Naive B cell (primary cell): ENCODE measurements around the gene BRINP3. TPM values are rescaled to one million over a fixed set of nuclear protein-coding genes. Genes with fewer than 3 reads are reported as not detected.
"Not testable (repeated sequence)": the region's sequence is repeated elsewhere in the genome, so short reads cannot be mapped to it uniquely, and the experiment has no call there.

ENCODE experiments used
- ATAC-seq, 2 donors: fragments of 150-1000 bp; cut with Tn5 transposase; 2 replicates each; pipeline ENCODE4 v1.10.0; 2021; ENCODE audit warnings: low read depth in 2 of 2, mild to moderate bottlenecking in 2 of 2, moderate library complexity in 2 of 2
- DNase-seq: peaks from one replicate; pipeline ENCODE4 v3.0.0; 2022
- H3K27ac Mint-ChIP-seq, 6 donors: one replicate each; pipeline ENCODE4 v1.8.0; 2020 to 2022; ENCODE audit warnings: mild to moderate bottlenecking in 6 of 6, mixed read lengths in 6 of 6, moderate library complexity in 5 of 6, inconsistent platforms in 2 of 6
- H3K27me3 Mint-ChIP-seq, 3 donors: one replicate each; pipeline ENCODE4 v1.8.0; 2021 to 2022; ENCODE audit warnings: mixed read lengths in 3 of 3, mild to moderate bottlenecking in 1 of 3
- H3K36me3 Mint-ChIP-seq, 2 donors: one replicate each; pipeline ENCODE4 v1.8.0; 2020 to 2022; ENCODE audit warnings: mixed read lengths in 2 of 2, inconsistent platforms in 1 of 2, mild to moderate bottlenecking in 1 of 2
- H3K4me1 Mint-ChIP-seq, 3 donors: one replicate each; pipeline ENCODE4 v1.8.0; 2020 to 2022; ENCODE audit warnings: mixed read lengths in 3 of 3, inconsistent platforms in 1 of 3, mild to moderate bottlenecking in 1 of 3, moderate library complexity in 1 of 3
- H3K4me3 Mint-ChIP-seq, 8 donors: one replicate each; pipeline ENCODE4 v1.8.0; 2020 to 2022; ENCODE audit warnings: mild to moderate bottlenecking in 8 of 8, mixed read lengths in 8 of 8, moderate library complexity in 8 of 8, inconsistent platforms in 2 of 8
- H3K9me3 Mint-ChIP-seq, 7 donors: one replicate each; pipeline ENCODE4 v1.8.0; 2020 to 2022; ENCODE audit warnings: mixed read lengths in 7 of 7, mild to moderate bottlenecking in 5 of 7, inconsistent platforms in 2 of 7, moderate library complexity in 1 of 7
- polyA plus RNA-seq, 6 donors: library from polyadenylated mRNA; unstranded; fragments of 300-500 nt; fragmentation: Illumina TruSeq; gene quantifications; one replicate each; pipeline ENCODE4 v1.2.3, GENCODE V29; 2021; ENCODE audit warnings: low read depth in 6 of 6

BRINP3 gene
- polyA plus RNA-seq, 6 donors from 2014 or later, result not detected

DNA sequence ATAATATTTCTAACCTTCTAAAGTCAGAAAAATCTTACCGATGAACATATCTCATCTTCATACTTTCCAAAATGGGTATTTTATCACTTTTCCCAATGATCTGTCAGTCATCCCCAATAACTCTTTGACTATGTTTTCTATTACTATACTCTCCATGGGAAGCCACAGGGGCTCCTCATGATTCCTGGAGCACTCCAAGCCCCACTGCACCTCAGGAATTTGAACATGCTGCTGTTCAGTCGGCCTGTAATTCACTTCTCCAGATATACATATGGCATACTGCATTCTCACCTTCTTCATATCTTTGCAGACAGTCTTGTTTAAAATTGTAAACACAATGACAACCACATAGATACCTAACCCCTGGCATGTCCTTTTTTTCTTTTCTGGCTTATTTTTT is 333.0 kb downstream of the BRINP3 start:
- no peak overlapping the region for H3K4me3 Mint-ChIP-seq
- DNase-seq, result no peak
- no peaks in the 10 kb centered on the region for H3K36me3 Mint-ChIP-seq
- H3K9me3 Mint-ChIP-seq, result peaks cover 0 to 7% (median 1%) of the 10 kb centered on the region in 7 donors
- H3K27ac Mint-ChIP-seq, result no peak overlapping the region
- H3K4me1 Mint-ChIP-seq, result no peaks in the 10 kb centered on the region
- H3K27me3 Mint-ChIP-seq, result no peaks in the 10 kb centered on the region
- no peak for ATAC-seq

DNA sequence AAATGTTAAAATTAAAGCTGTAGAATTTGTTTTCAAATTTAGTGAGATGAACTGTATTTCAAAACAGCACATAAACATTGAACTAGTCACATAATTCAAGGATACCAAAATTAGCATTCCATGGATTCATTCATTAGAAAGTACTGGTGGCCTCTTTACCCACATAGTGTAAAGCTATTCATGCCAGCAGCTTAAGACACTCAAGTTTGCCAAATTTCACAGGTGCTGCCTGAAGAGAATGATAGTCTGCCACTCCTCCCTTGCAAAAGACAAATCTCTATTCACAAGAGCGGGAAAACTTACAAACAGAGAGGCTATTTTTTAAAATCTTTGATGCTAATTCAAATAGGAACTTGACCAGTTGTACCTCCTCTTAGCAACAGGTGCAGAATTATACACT is 337.0 kb downstream of the BRINP3 start:
- H3K9me3 Mint-ChIP-seq, result peaks cover 0 to 6% (median 3%) of the 10 kb centered on the region in 7 donors
- H3K27ac Mint-ChIP-seq, result no peak overlapping the region
- no peaks in the 10 kb centered on the region for H3K36me3 Mint-ChIP-seq
- no peak for DNase-seq
- H3K27me3 Mint-ChIP-seq, result no peaks in the 10 kb centered on the region
- no peak overlapping the region for H3K4me3 Mint-ChIP-seq
- no peaks in the 10 kb centered on the region for H3K4me1 Mint-ChIP-seq
- no peak for ATAC-seq

DNA sequence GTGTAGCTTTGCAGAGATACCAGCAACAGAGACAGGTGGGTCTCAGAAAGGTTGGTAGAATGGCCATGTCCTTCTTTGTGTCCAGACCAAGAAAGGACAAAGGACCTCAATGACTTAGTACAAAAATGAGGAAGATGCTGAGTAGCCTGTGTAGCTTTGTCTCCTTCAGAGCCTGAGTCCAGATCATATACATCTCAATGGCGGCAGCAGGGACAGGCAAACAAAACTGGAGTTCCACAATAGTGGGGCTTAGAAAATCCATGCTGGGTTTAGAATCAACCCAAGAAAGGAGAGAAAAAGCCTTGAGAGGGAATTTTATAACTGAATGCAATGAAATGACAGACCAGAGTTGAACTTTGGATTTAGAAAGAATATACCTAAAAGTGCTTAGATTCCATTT is 339.0 kb downstream of the BRINP3 start:
- Mint-ChIP-seq H3K9me3 (peaks cover 0 to 4% (median 3%) of the 10 kb centered on the region in 7 donors), H3K4me3 (no peak overlapping the region)
- no peak for DNase-seq

DNA sequence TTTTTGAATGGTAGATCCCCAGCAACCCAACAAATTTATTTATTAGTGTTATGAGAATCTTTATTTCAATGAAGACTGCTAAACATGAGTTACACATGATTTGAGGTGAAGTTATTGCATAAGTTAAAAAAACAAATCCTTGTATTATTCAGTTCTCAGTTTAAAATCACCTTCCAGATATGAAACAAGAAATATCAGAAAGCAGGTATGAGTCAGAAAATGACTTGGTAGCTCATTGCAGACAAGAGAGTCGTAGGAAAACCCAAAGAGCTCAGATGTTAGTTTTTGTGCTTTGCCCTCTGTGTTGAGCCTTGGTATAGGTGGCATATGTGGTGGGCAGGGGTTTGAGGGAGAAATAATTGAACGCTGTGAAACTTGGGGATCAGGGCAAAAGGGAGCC is 339.4 kb downstream of the BRINP3 start:
- Mint-ChIP-seq H3K4me1 (no peaks in the 10 kb centered on the region), H3K4me3 (no peak overlapping the region), H3K27me3 (no peaks in the 10 kb centered on the region), H3K36me3 (no peaks in the 10 kb centered on the region), H3K27ac (no peak overlapping the region), H3K9me3 (peaks cover 0 to 4% (median 2%) of the 10 kb centered on the region in 7 donors)
- ATAC-seq (no peak), DNase-seq (no peak)

More for the DNA sequence above, 339.0 kb downstream of the BRINP3 start:
- ATAC-seq, result no peak
- Mint-ChIP-seq H3K27ac (no peak overlapping the region), H3K4me1 (no peaks in the 10 kb centered on the region), H3K36me3 (no peaks in the 10 kb centered on the region), H3K27me3 (no peaks in the 10 kb centered on the region)

DNA sequence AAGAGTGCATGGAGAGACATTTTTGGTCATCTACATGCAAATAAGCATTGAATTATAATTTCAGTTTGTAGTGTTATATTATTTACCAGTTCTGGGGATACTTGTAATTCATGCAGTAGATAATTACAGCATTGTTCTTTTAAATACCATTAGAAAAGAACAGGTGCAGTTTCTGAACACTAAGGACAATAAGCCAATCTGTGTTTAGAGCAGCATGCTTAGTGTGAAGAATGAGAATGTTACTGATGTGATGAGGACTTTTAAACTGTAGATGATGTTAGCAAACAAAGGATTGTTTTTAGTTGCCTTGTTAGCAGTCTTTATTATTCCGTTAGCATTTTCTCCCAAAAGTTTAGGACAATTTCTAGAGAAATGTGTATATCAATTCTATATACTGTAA is 348.3 kb downstream of the BRINP3 start:
- ATAC-seq (no peak), DNase-seq (no peak)
- Mint-ChIP-seq H3K27me3 (no peaks in the 10 kb centered on the region), H3K9me3 (peaks cover 0 to 6% (median 0%) of the 10 kb centered on the region in 7 donors), H3K4me1 (no peaks in the 10 kb centered on the region), H3K27ac (no peak overlapping the region), H3K36me3 (no peaks in the 10 kb centered on the region), H3K4me3 (no peak overlapping the region)

DNA sequence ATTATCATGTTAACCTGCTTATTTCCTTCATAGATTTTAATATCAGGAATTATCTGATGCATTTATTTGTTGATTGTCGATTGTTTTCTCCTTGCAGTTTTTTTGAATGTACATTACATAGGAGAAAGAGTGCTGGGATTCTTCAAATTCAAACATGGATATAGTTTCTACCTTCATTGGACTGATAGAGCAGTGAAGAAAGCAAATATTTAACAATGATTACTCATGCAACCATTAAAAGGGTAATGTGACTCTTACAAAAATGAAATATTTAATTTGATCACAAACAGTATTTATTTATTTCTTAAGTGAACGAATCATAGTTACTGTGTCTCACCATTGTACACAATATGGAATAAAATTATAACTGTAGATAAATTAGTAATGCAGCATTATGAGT is 350.9 kb downstream of the BRINP3 start:
- Mint-ChIP-seq H3K27me3 (no peaks in the 10 kb centered on the region), H3K27ac (no peak overlapping the region), H3K36me3 (no peaks in the 10 kb centered on the region), H3K4me3 (no peak overlapping the region), H3K4me1 (no peaks in the 10 kb centered on the region), H3K9me3 (peaks cover 0 to 6% (median 0%) of the 10 kb centered on the region in 7 donors)
- DNase-seq (no peak), ATAC-seq (no peak)

DNA sequence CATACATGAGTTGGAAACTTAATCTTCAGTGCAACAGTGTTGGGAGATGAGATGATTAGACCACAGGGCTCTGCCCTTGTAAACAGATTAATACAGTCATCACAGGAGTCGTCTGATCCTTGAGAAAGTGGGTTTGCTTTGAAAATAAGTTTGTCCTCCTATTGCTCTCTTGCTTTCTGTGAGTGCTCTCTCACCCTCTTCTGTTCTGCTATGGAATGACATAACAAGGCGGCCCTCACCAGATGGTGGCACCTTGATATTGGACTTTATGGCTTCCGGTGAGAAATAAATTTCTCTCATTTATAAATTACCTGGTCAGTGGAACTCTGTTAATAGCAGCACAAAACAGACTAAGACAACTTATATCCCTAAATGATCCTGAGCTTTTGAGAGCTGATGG is 353.6 kb downstream of the BRINP3 start:
- no peak overlapping the region for H3K27ac Mint-ChIP-seq
- H3K9me3 Mint-ChIP-seq, result peaks cover 0 to 6% (median 0%) of the 10 kb centered on the region in 7 donors
- DNase-seq, result no peak
- no peak overlapping the region for H3K4me3 Mint-ChIP-seq
- no peak for ATAC-seq
- no peaks in the 10 kb centered on the region for H3K36me3 Mint-ChIP-seq
- H3K27me3 Mint-ChIP-seq, result no peaks in the 10 kb centered on the region
- no peaks in the 10 kb centered on the region for H3K4me1 Mint-ChIP-seq

DNA sequence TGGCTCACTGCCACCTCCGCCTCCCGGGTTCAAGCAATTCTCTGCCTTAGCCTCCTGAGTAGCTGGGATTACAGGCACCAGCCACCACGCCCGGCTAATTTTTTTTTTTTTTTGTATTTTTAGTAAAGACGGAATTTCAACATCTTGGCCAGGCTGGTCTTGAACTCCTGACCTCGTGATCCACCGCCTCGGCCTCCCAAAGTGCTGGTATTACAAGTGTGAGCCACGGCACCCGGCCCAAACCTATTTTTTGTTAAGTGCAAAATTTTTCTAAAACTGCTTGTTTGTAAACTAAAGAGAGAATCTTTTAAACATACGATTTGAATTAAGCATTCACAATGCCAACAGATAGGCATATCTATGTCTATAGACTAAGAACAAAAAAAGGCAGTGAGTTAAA is 357.1 kb downstream of the BRINP3 start:
- H3K36me3 Mint-ChIP-seq, ATAC-seq, H3K9me3 Mint-ChIP-seq, DNase-seq, H3K4me1 Mint-ChIP-seq, H3K27ac Mint-ChIP-seq, H3K27me3 Mint-ChIP-seq, H3K4me3 Mint-ChIP-seq: not testable (repeated sequence)

DNA sequence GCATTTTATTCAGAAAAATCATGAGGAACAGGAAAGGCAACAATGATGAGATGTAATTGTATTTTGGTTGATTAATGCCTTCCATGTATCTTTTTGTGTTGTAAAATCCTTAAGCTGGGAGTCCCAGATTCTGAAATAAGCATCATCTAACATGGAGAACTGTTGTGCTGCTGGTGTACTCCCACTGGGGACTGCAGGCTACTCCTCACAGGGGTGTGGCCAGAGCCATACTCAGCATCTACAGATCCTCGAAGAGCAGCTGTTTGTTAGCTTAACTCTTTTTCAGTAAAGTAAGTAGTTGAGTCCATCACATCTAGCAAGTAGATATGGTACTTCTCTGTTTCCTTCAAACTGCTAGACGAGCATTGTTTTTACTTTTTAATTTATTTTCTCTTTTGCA is 358.0 kb downstream of the BRINP3 start:
- H3K36me3 Mint-ChIP-seq, result no peaks in the 10 kb centered on the region
- no peak overlapping the region for H3K27ac Mint-ChIP-seq
- no peaks in the 10 kb centered on the region for H3K27me3 Mint-ChIP-seq
- peaks cover 0 to 2% (median 0%) of the 10 kb centered on the region in 7 donors for H3K9me3 Mint-ChIP-seq
- H3K4me3 Mint-ChIP-seq, result no peak overlapping the region
- ATAC-seq, result no peak
- no peak for DNase-seq
- no peaks in the 10 kb centered on the region for H3K4me1 Mint-ChIP-seq

DNA sequence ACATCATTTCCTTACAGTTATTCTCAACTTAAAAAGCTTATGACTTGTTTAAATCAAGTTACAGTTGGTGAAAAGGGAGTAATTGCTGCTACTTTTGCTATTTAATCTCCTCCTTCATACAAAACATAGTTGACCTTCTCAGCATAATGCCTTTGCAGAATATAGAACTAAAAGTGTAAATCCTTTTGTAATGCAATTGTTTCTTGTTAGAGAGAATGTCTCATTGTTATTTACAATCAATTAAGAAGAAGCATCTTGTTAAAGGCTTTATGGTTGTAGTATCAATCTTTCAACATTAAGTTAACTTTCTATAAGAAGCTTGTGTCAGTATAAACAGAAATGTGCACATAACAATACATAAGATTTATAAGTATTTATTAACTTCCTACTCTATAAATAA is 360.7 kb downstream of the BRINP3 start:
- peaks cover 0 to 7% (median 0%) of the 10 kb centered on the region in 7 donors for H3K9me3 Mint-ChIP-seq
- H3K27ac Mint-ChIP-seq, result no peak overlapping the region
- no peaks in the 10 kb centered on the region for H3K36me3 Mint-ChIP-seq
- H3K4me3 Mint-ChIP-seq, result no peak overlapping the region
- ATAC-seq, result no peak
- no peak for DNase-seq
- no peaks in the 10 kb centered on the region for H3K27me3 Mint-ChIP-seq
- H3K4me1 Mint-ChIP-seq, result no peaks in the 10 kb centered on the region

DNA sequence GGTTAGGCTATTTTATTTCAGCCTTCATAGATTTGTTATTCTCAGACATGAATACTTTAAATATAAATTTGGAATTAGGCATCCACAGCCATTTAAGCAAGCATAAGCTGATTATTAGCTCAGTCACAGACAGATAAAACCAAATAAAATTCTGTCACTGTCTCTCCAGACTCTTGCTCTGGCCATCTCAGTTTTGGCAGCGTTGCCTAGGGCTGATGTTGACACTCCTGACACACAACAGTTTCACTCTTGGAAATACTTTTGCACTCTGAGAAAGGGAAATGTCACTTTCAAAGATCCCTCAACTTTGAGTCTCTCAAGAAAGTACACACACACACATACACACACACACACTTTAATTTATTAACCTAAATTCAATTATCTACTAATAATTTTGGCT is 372.7 kb downstream of the BRINP3 start:
- Mint-ChIP-seq H3K4me1 (no peaks in the 10 kb centered on the region), H3K36me3 (no peaks in the 10 kb centered on the region), H3K27me3 (no peaks in the 10 kb centered on the region), H3K9me3 (no peaks in the 10 kb centered on the region), H3K27ac (no peak overlapping the region), H3K4me3 (no peak overlapping the region)
- ATAC-seq (no peak), DNase-seq (no peak)

DNA sequence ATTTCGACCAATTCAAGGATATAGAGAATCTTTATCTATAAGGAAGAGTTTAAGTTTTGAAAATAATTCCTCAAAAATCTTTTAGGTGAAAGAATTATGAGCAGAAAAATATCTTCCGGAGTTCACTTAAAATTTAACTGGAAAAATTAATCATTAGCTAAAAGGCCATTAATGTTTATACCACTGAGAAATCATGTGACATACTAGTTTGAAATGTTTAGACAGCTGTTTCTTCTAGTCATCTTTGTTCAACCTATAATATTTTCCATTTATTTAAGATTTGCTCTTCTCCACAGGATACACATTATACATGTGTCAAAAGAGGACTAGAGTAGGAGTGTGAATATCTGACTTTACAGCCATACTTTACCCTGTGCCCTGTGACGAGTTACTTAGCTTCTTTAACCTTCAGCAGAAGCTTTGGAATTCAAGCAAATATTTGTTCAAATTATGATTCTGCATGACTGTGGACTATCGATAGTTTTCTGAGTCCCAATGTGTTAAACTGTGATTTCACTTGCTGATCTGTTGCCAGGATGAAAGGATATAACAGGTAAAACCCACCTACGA is 374.8 kb downstream of the BRINP3 start:
- Mint-ChIP-seq H3K9me3 (peaks cover 0 to 3% (median 0%) of the 10 kb centered on the region in 7 donors), H3K4me3 (no peak overlapping the region), H3K4me1 (no peaks in the 10 kb centered on the region), H3K27me3 (no peaks in the 10 kb centered on the region), H3K36me3 (no peaks in the 10 kb centered on the region), H3K27ac (no peak overlapping the region)
- no peak for DNase-seq
- no peak for ATAC-seq

DNA sequence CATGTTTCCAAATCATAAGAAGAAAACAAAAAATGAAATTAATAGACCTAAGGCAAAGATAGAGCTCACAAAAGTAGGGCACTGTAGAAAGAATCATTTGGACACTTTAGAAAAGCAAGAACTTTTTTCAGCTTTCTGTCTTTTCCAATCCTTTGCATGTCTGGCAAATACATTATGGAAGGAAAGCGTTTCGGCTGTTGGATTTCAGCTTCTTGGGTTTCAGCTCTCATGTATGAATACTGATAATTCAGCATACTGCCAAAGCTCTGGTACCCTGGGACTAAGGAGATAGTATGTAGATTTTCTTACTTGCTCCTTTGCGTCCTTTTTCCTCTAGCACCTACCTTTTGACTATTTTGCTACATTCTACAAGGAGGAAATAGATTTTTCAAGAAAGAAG is 375.9 kb downstream of the BRINP3 start:
- Mint-ChIP-seq H3K4me3 (no peak overlapping the region), H3K27ac (no peak overlapping the region), H3K9me3 (peaks cover 0 to 3% (median 0%) of the 10 kb centered on the region in 7 donors), H3K27me3 (no peaks in the 10 kb centered on the region), H3K4me1 (no peaks in the 10 kb centered on the region), H3K36me3 (no peaks in the 10 kb centered on the region)
- ATAC-seq (no peak), DNase-seq (no peak)

DNA sequence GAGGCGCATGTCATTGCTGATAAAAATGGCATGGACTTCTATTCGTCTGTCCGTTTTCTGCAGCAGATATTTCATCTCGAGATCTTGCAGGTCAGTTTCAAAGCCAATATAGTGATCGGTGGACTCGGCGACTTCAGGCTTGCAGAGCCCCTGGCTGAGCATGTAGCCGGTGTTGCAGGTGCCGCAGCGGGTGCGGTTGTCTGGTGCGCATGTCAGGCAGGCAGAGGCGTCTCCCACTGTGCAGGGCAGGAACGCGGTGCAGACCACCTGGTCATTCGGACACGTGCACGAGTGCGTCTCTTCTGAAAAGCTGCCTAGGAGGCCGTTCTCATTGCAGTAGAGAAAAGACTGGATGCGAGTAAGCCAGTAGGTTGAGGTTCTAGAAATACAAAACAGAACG is 378.9 kb downstream of the BRINP3 start:
- ATAC-seq (no peak), DNase-seq (no peak)
- H3K9me3 Mint-ChIP-seq, result peaks cover 0 to 3% (median 0%) of the 10 kb centered on the region in 7 donors
- H3K36me3 Mint-ChIP-seq, result no peaks in the 10 kb centered on the region
- no peaks in the 10 kb centered on the region for H3K27me3 Mint-ChIP-seq
- H3K4me1 Mint-ChIP-seq, result no peaks in the 10 kb centered on the region
- no peak overlapping the region for H3K27ac Mint-ChIP-seq
- H3K4me3 Mint-ChIP-seq, result no peak overlapping the region

DNA sequence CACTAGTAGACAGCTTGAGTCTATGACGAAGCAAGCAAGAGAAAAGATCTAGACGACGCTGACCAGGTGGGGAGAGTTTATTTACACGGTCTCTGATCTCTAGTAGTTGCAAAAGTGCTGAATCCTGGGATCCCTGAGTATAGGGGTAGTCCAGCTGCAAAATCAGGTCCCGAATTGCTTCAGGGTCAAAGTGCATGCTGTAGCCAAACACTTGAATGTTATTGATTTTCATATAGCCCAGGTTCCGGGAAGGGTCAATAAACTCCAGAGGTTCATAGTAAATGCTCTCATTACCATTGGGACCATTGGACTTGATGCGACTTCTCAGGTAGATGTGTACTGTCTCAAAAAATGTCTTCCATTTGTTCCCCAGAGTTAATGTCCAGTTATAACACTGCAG is 379.6 kb downstream of the BRINP3 start:
- Mint-ChIP-seq H3K27ac (no peak overlapping the region), H3K4me1 (no peaks in the 10 kb centered on the region), H3K36me3 (no peaks in the 10 kb centered on the region), H3K4me3 (peak overlapping the region in 1 of 8 donors; percentile 53), H3K9me3 (peaks cover 0 to 3% (median 0%) of the 10 kb centered on the region in 7 donors), H3K27me3 (no peaks in the 10 kb centered on the region)
- no peak for ATAC-seq
- DNase-seq, result no peak
